K562 (cell line): ENCODE results near the gene GFOD2. TPM values are rescaled to one million over a fixed set of nuclear protein-coding genes. Genes with fewer than 3 reads are reported as not detected.

Experiments
- CREM ChIP-seq: IDR thresholded peaks from 2 replicates; pipeline ENCODE4 v1.6.1; 2014; ENCODE audit warnings: antibody characterized with exemption, low read depth
- FOSL1 ChIP-seq: fragments of 200-800 bp; sonication (Bioruptor generic); conservative IDR thresholded peaks from 2 replicates; pipeline ENCODE4 v1.6.1; 2016; ENCODE audit warnings: missing genetic modification characterization, missing compliant biosample characterization
- GMEB1 ChIP-seq: fragments of 250-450 bp; sonication (Bioruptor Pico); IDR thresholded peaks from 2 replicates; pipeline ENCODE4 v1.4.0; 2020; ENCODE audit warnings: mild to moderate bottlenecking
- HEY1 ChIP-seq: fragments of 250-450 bp; sonication (Bioruptor Pico); IDR thresholded peaks from 2 replicates; pipeline ENCODE4 v1.5.0; 2020; ENCODE audit warnings: mild to moderate bottlenecking, moderate library complexity, borderline replicate concordance
- KAT7 ChIP-seq: sonication (generic); formaldehyde crosslinking; IDR thresholded peaks from 2 replicates; pipeline ENCODE4 v1.8.0; 2022; ENCODE audit warnings: missing genetic modification reagents, mild to moderate bottlenecking, borderline replicate concordance
- MAX ChIP-seq: sonication (generic); formaldehyde crosslinking; IDR thresholded peaks from 2 replicates; pipeline ENCODE4 v1.9.0; 2022; ENCODE audit warnings: mild to moderate bottlenecking, missing genetic modification reagents
- MYC ChIP-seq, 2 experiments: fragments of 250-450 bp in 1 of 2; sonication (Bioruptor Pico) in 1 of 2; IDR thresholded peaks; 2 replicates each; pipeline versions ENCODE4 v1.5.1 to v1.6.1; 2012 to 2021; ENCODE audit warnings: low read depth in 2 of 2, borderline replicate concordance in 1 of 2, improper control_type of control experiment in 1 of 2, low read length in 1 of 2, mild to moderate bottlenecking in 1 of 2, moderate library complexity in 1 of 2
- PKNOX1 ChIP-seq: fragments of 450-650 bp; IDR thresholded peaks from 2 replicates; pipeline ENCODE4 v1.6.1; 2016
- RBM34 ChIP-seq: fragments of 200-400 bp; formaldehyde crosslinking; IDR thresholded peaks from 2 replicates; pipeline ENCODE4 v1.6.1; 2018; ENCODE audit warnings: low read length, borderline replicate concordance; ENCODE audit not compliant: insufficient read depth
- SETDB1 ChIP-seq: IDR thresholded peaks from one replicate; pipeline ENCODE4 v1.6.1; 2012; ENCODE audit warnings: low read length, control low read depth, inconsistent platforms
- THAP12 ChIP-seq: fragments of 250-450 bp; sonication (Bioruptor Pico); IDR thresholded peaks from 2 replicates; pipeline ENCODE4 v1.9.0; 2021; ENCODE audit warnings: mild to moderate bottlenecking, inconsistent platforms
- U2AF1 ChIP-seq: fragments of 200-400 bp; formaldehyde crosslinking; optimal IDR thresholded peaks from 2 replicates; pipeline ENCODE3; 2017; ENCODE audit warnings: mild to moderate bottlenecking, low read depth, low read length, moderate library complexity
- ZC3H11A ChIP-seq: IDR thresholded peaks from 2 replicates; pipeline ENCODE4 v1.6.1; 2012; ENCODE audit warnings: low read depth, low read length, improper control_type of control experiment
- ZC3H4 ChIP-seq: sonication (generic); formaldehyde crosslinking; IDR thresholded peaks from 2 replicates; pipeline ENCODE4 v1.9.0; 2021; ENCODE audit warnings: missing genetic modification reagents, borderline replicate concordance
- ZNF143 ChIP-seq: sonication (generic); formaldehyde crosslinking; IDR thresholded peaks from 2 replicates; pipeline ENCODE4 v1.9.0; 2022; ENCODE audit warnings: mild to moderate bottlenecking, missing genetic modification reagents
- ZNF551 ChIP-seq: fragments of 250-450 bp; sonication (Bioruptor Pico); IDR thresholded peaks from 2 replicates; pipeline ENCODE4 v1.5.0; 2021; ENCODE audit warnings: mild to moderate bottlenecking, moderate library complexity
- ZNF77 ChIP-seq: fragments of 250-450 bp; sonication (Bioruptor Pico); IDR thresholded peaks from 2 replicates; pipeline ENCODE4 v1.5.0; 2020
- polyA plus RNA-seq, 8 experiments: library from polyadenylated mRNA; depleted of rRNA in 4 of 8; stranded (reverse) in 5 of 8; unstranded in 3 of 8; fragments of >200 nt; fragmentation: Nextera tagmentation in 2 of 8; fragmentation: Illumina TruSeq in 1 of 8; extraction: Ambion mirVana in 2 of 8; extraction: Trizol in 1 of 8; gene quantifications; 2 replicates each; pipeline versions ENCODE4 v1.2.1 to v1.2.3, GENCODE V29; 2011 to 2014; ENCODE audit warnings: inconsistent platforms in 1 of 8, missing spikeins in 1 of 8
- total RNA-seq, 7 experiments: library from RNA; depleted of rRNA in 6 of 7; stranded (reverse); fragments of >200 nt in 6 of 7; fragmentation: Illumina TruSeq in 2 of 7; extraction: Trizol in 2 of 7; gene quantifications; 2 replicates each; pipeline versions ENCODE4 v1.2.1 to v1.2.3, GENCODE V29; 2011 to 2021; ENCODE audit warnings: low replicate concordance in 1 of 7
- TF ChIP-seq, protein P1 (sequence below): fragments of 150-350 bp; IDR thresholded peaks from 2 replicates; pipeline ENCODE4 v1.6.1; 2014; ENCODE audit warnings: low read depth, mild to moderate bottlenecking, low read length, borderline replicate concordance

GFOD2 gene
- total and polyA plus RNA-seq, 9 of the 15 experiments (the other 6 are each of a cell fraction or from before 2014, with no cell fraction given): 1.9 to 15.8 (median 11.1) TPM

- TF ChIP-seq THAP12 (CRISPR knock-in tag) (no peak), ZNF77 (CRISPR knock-in tag) (no peak), RBM34 (no peak), SETDB1 (no peak), ZC3H11A (no peak), U2AF1 (peak; percentile 15), HEY1 (CRISPR knock-in tag) (no peak), PKNOX1 (no peak), GMEB1 (CRISPR knock-in tag) (no peak), ZNF143 (CRISPR knock-in tag) (no peak), ZNF551 (no peak), ZC3H4 (no peak), FOSL1 (tag) (peak; percentile 38), KAT7 (peak; percentile 27; the same call in 1 of the 2 replicates), MAX (CRISPR knock-in tag) (peak; percentile 60), CREM (no peak; the same call in 1 of the 2 replicates), MYC (IDR thresholded peaks at IDR 0.05; ENCODE audit: low read depth, low read length) (no peak; the same call in none of the 2 replicates), MYC (CRISPR knock-in tag; IDR thresholded peaks at IDR 0.05; ENCODE audit: borderline replicate concordance, low read depth) (0 out of 2 replicates have a peak, but pooled peaks have one; percentile 30)
- TF ChIP-seq, protein P1, sequence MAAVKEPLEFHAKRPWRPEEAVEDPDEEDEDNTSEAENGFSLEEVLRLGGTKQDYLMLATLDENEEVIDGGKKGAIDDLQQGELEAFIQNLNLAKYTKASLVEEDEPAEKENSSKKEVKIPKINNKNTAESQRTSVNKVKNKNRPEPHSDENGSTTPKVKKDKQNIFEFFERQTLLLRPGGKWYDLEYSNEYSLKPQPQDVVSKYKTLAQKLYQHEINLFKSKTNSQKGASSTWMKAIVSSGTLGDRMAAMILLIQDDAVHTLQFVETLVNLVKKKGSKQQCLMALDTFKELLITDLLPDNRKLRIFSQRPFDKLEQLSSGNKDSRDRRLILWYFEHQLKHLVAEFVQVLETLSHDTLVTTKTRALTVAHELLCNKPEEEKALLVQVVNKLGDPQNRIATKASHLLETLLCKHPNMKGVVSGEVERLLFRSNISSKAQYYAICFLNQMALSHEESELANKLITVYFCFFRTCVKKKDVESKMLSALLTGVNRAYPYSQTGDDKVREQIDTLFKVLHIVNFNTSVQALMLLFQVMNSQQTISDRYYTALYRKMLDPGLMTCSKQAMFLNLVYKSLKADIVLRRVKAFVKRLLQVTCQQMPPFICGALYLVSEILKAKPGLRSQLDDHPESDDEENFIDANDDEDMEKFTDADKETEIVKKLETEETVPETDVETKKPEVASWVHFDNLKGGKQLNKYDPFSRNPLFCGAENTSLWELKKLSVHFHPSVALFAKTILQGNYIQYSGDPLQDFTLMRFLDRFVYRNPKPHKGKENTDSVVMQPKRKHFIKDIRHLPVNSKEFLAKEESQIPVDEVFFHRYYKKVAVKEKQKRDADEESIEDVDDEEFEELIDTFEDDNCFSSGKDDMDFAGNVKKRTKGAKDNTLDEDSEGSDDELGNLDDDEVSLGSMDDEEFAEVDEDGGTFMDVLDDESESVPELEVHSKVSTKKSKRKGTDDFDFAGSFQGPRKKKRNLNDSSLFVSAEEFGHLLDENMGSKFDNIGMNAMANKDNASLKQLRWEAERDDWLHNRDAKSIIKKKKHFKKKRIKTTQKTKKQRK: no peak
Measured at GRCh38 chr16:67719048-67719777, at the start of gene GFOD2 (continued).
